ENCODE data around the gene ADAM12. TPM values are rescaled to one million over a fixed set of nuclear protein-coding genes. Genes with fewer than 3 reads are reported as not detected.

ADAM12 gene
- total and polyA plus RNA-seq, 2 of the 13 experiments (the other 11 are each of a cell fraction or from before 2014, with no cell fraction given), result not detected

- TF ChIP-seq ZBTB34 (CRISPR knock-in tag; IDR thresholded peaks at IDR 0.05), result no peak
- TF ChIP-seq PAXIP1 (CRISPR knock-in tag; conservative IDR thresholded peaks at IDR 0.05), result no peak
- no peak for TF ChIP-seq TGIF2 (CRISPR knock-in tag; IDR thresholded peaks at IDR 0.05)
- TF ChIP-seq ZNF841 (CRISPR knock-in tag; IDR thresholded peaks at IDR 0.05; ENCODE audit: borderline replicate concordance), result no peak
- no peak for TF ChIP-seq TAF1 (CRISPR knock-in tag; IDR thresholded peaks at IDR 0.05)
- TF ChIP-seq ZNF292 (CRISPR knock-in tag; IDR thresholded peaks at IDR 0.05; ENCODE audit: borderline replicate concordance, low read depth), result no peak
- no peak for TF ChIP-seq TRIM22 (IDR thresholded peaks at IDR 0.05)
- no peak for TF ChIP-seq ZFP36 (IDR thresholded peaks at IDR 0.05; ENCODE audit: borderline replicate concordance, low read depth, low read length, partially characterized antibody)
- TF ChIP-seq ATF1 (CRISPR knock-in tag; IDR thresholded peaks at IDR 0.05), result no peak
These were observed 120.0 kb downstream of the ADAM12 start (continued) for GRCh38 chr10:126268013-126268920.
